B cell (primary cell): Measurements from ENCODE around the gene NPNT. TPM values are rescaled to one million over a fixed set of nuclear protein-coding genes. Genes with fewer than 3 reads are reported as not detected.

Experiments used
- ATAC-seq: fragments of 200-7000 bp; cut with Tn5 transposase; one replicate; pipeline ENCODE4 v1.10.0; 2021; ENCODE audit warnings: low read depth, mild to moderate bottlenecking, moderate number of reproducible peaks, moderate library complexity
- CTCF ChIA-PET: fragments of 350-600 bp; sonication (Branson Sonifier 250); formaldehyde crosslinking; loops from one replicate; lab custom pipeline; 2021; ENCODE audit warnings: antibody characterized with exemption, inconsistent platforms; lab: Charles Lee
- POLR2A ChIA-PET: fragments of 350-600 bp; sonication (Branson Sonifier 250); formaldehyde crosslinking; loops from one replicate; lab custom pipeline; 2021; ENCODE audit warnings: antibody characterized with exemption; lab: Charles Lee
- DNase-seq: peaks from one replicate; pipeline ENCODE4 v3.0.0; 2013
- H2AFZ ChIP-seq: 2 replicates; pipeline ENCODE4 v1.6.1; 2012; ENCODE audit warnings: mild to moderate bottlenecking, low read depth, low read length; ENCODE audit not compliant: insufficient read depth, poor library complexity, severe bottlenecking
- H3K27ac ChIP-seq, 2 donors: 1 replicate in 1 of 2; 2 replicates in 1 of 2; pipeline ENCODE4 v1.5.1; 2012 to 2013; ENCODE audit warnings: low read length in 2 of 2, mild to moderate bottlenecking in 2 of 2, moderate library complexity in 1 of 2
- H3K27me3 ChIP-seq, 4 experiments: fragments of 200-600 bp in 1 of 4; sonication (generic) in 1 of 4; replicated peaks in 1 of 4; 1 replicate in 2 of 4; 2 replicates in 2 of 4; pipeline versions ENCODE4 v1.6.1 to v1.7.0; 2013 to 2016; ENCODE audit warnings: low read length in 3 of 4, mild to moderate bottlenecking in 2 of 4, mixed read lengths in 1 of 4, moderate library complexity in 1 of 4; ENCODE audit not compliant: insufficient read depth in 4 of 4, control insufficient read depth in 3 of 4; ENCODE audit errors: control extremely low read depth in 1 of 4
- H3K36me3 ChIP-seq, 2 experiments: replicated peaks in 1 of 2; 1 replicate in 1 of 2; 2 replicates in 1 of 2; pipeline versions ENCODE4 v1.6.1 to v1.7.1; 2013; ENCODE audit warnings: low read length in 1 of 2; ENCODE audit not compliant: insufficient read depth in 2 of 2, control insufficient read depth in 1 of 2; ENCODE audit errors: control extremely low read depth in 1 of 2, extremely low read depth in 1 of 2
- H3K4me1 ChIP-seq, 2 donors: fragments of 200-600 bp in 1 of 2; sonication (generic) in 1 of 2; 1 replicate in 1 of 2; 2 replicates in 1 of 2; pipeline versions ENCODE4 v1.5.1 to v1.6.1; 2013 to 2017; ENCODE audit warnings: low read length in 2 of 2; ENCODE audit not compliant: control insufficient read depth in 2 of 2, insufficient read depth in 2 of 2
- H3K4me2 ChIP-seq: replicated peaks from 2 replicates; pipeline ENCODE3; 2012; ENCODE audit warnings: mild to moderate bottlenecking, low read depth, low read length; ENCODE audit not compliant: poor library complexity, severe bottlenecking
- H3K4me3 ChIP-seq, 5 experiments: fragments of 200-600 bp in 1 of 5; sonication (generic) in 1 of 5; 1 replicate in 3 of 5; 2 replicates in 2 of 5; pipeline versions ENCODE4 v1.5.1 to v1.7.0; 2011 to 2016; ENCODE audit warnings: low read length in 4 of 5, mild to moderate bottlenecking in 4 of 5, low read depth in 2 of 5, control low read depth in 1 of 5, moderate library complexity in 1 of 5; ENCODE audit not compliant: insufficient read depth in 1 of 5; ENCODE audit errors: control extremely low read depth in 1 of 5, extremely low read depth in 1 of 5
- H3K79me2 ChIP-seq: fragments of 200-600 bp; sonication (generic); one replicate; pipeline ENCODE4 v1.6.0; 2016; ENCODE audit warnings: low read length; ENCODE audit not compliant: control insufficient read depth, insufficient read depth
- H3K9ac ChIP-seq: fragments of 200-600 bp; sonication (generic); 2 replicates; pipeline ENCODE4 v1.6.1; 2017; ENCODE audit warnings: mild to moderate bottlenecking, low read length, moderate library complexity
- H3K9me3 ChIP-seq, 3 donors: one replicate each; pipeline versions ENCODE4 v1.6.1 to v1.7.1; 2013; ENCODE audit warnings: low read length in 2 of 3; ENCODE audit not compliant: control insufficient read depth in 2 of 3, insufficient read depth in 1 of 3; ENCODE audit errors: control extremely low read depth in 1 of 3
- H4K20me1 ChIP-seq: 2 replicates; pipeline ENCODE4 v1.6.0; 2012; ENCODE audit warnings: mild to moderate bottlenecking, low read length; ENCODE audit not compliant: insufficient read depth, control insufficient read depth, poor library complexity, severe bottlenecking
- H3K27ac Mint-ChIP-seq: one replicate; pipeline ENCODE4 v1.8.0; 2021; ENCODE audit warnings: mixed read lengths
- H3K27me3 Mint-ChIP-seq: one replicate; pipeline ENCODE4 v1.8.0; 2021; ENCODE audit warnings: mixed read lengths
- H3K4me1 Mint-ChIP-seq: one replicate; pipeline ENCODE4 v1.8.0; 2021; ENCODE audit warnings: mixed read lengths
- H3K4me3 Mint-ChIP-seq: one replicate; pipeline ENCODE4 v1.8.0; 2021; ENCODE audit warnings: mixed read lengths
- H3K9me3 Mint-ChIP-seq: one replicate; pipeline ENCODE4 v1.8.0; 2022; ENCODE audit warnings: mixed read lengths; ENCODE audit not compliant: insufficient read depth
- EZH2 ChIP-seq: IDR thresholded peaks from 2 replicates; pipeline ENCODE4 v1.6.1; 2012; ENCODE audit warnings: borderline replicate concordance, low read depth, mild to moderate bottlenecking, moderate library complexity, low read length; ENCODE audit not compliant: insufficient read depth, poor library complexity, severe bottlenecking
- WGBS: methylation state at CpG from one replicate; pipeline ENCODE4 v1.1.5; 2013; ENCODE audit warnings: missing lambda C conversion rate; ENCODE audit not compliant: insufficient coverage; 5-methylcytosine and 5-hydroxymethylcytosine counted together
- intact Hi-C: fragments of 100-400 bp; cut with micrococcal nuclease; formaldehyde crosslinking; loops from one replicate; pipeline ENCODE4 v1.10.0; 2022
- polyA plus RNA-seq: library from polyadenylated mRNA; depleted of rRNA; stranded (reverse); fragments of >200 nt; gene quantifications from 2 replicates; pipeline ENCODE4 v1.2.3, GENCODE V29; 2012
- total RNA-seq, 2 donors: library from RNA; stranded (reverse); fragments of 120-200 nt in 1 of 2; gene quantifications; 1 replicate in 1 of 2; 2 replicates in 1 of 2; pipeline versions ENCODE4 v1.2.3 to v1.2.4, GENCODE V29; 2013 to 2022
- TF ChIP-seq, protein P1 (sequence below): fragments of 200-600 bp; IDR thresholded peaks from one replicate; pipeline ENCODE4 v1.8.0; 2022; ENCODE audit warnings: antibody characterized with exemption, mild to moderate bottlenecking

Gene NPNT
- total and polyA plus RNA-seq, 2 donors (not counting 1 experiment from before 2014, with no cell fraction given): not detected

DNA sequence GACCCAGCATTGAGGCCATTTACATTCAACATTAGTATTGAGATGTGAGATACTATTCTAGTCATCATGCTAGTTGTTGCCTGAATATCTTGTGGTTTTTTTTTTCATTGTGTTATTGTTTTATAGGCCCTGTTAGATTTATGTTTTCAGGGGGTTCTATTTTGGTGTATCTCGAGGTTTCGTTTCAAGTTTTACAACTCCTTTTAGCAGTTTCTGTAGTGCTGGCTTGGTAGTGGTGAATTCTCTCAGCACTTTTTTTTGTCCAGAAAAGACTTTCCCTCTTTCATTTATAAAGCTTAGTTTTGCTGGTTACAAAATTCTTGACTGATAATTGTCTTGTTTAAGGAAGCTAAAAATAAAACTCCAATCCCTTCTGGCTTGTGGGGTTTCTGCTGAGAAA is 115.5 kb downstream of the NPNT start:
- no peak overlapping the region for H3K4me3 Mint-ChIP-seq
- TF ChIP-seq, protein P1, sequence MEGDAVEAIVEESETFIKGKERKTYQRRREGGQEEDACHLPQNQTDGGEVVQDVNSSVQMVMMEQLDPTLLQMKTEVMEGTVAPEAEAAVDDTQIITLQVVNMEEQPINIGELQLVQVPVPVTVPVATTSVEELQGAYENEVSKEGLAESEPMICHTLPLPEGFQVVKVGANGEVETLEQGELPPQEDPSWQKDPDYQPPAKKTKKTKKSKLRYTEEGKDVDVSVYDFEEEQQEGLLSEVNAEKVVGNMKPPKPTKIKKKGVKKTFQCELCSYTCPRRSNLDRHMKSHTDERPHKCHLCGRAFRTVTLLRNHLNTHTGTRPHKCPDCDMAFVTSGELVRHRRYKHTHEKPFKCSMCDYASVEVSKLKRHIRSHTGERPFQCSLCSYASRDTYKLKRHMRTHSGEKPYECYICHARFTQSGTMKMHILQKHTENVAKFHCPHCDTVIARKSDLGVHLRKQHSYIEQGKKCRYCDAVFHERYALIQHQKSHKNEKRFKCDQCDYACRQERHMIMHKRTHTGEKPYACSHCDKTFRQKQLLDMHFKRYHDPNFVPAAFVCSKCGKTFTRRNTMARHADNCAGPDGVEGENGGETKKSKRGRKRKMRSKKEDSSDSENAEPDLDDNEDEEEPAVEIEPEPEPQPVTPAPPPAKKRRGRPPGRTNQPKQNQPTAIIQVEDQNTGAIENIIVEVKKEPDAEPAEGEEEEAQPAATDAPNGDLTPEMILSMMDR: no peak
- no peak for TF ChIP-seq EZH2
- peaks cover 18% of the 10 kb centered on the region for H3K9me3 Mint-ChIP-seq
- no peak overlapping the region for H3K9ac ChIP-seq
- no peak overlapping the region for H2AFZ ChIP-seq
- peaks cover 0 to 6% (median 4%) of the 10 kb centered on the region in 3 donors for H3K9me3 ChIP-seq
- WGBS: no CpG with 5 or more reads among the region's 2 CpGs
- intact Hi-C loops: no loop called here
- H3K4me2 ChIP-seq: no peak overlapping the region
- no peaks in the 10 kb centered on the region for H3K36me3 ChIP-seq
- H3K4me3 ChIP-seq: no peak overlapping the region
- no peaks in the 10 kb centered on the region for H3K4me1 ChIP-seq
- ChIA-PET POLR2A (no interaction called here), CTCF (no interaction called here)
- no peak for ATAC-seq
- no peak overlapping the region for H3K27ac ChIP-seq
- no peaks in the 10 kb centered on the region for H4K20me1 ChIP-seq
- no peaks in the 10 kb centered on the region for H3K4me1 Mint-ChIP-seq
- DNase-seq: no peak
- H3K79me2 ChIP-seq: no peaks in the 10 kb centered on the region
- no peaks in the 10 kb centered on the region for H3K27me3 Mint-ChIP-seq
- no peak overlapping the region for H3K27ac Mint-ChIP-seq
- H3K27me3 ChIP-seq: no peaks in the 10 kb centered on the region

DNA sequence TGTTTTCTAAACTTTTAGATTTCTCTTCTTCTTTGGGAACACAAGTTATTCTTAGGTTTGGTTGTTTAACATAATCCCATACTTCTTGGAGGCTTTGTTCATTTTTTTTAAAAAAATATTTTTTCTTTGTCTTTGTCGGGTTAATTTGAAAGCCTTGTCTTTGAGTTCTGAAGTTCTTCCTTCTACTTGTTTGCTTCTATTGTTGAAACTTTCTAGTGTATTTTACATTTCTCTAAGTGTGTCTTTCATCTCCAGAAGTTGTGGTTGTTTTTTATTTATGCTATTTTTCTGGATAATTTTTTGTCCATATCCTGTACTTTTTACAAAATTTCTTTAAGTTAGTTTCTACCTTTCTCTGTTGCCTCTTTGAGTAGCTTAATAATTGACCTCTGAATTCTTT is 116.1 kb downstream of the NPNT start:
- Histone ChIP-seq H3K4me2 (no peak overlapping the region), H3K9me3 (peaks cover 0 to 6% (median 4%) of the 10 kb centered on the region in 3 donors), H3K4me3 (no peak overlapping the region), H4K20me1 (no peaks in the 10 kb centered on the region), H3K27me3 (no peaks in the 10 kb centered on the region), H2AFZ (no peak overlapping the region), H3K36me3 (no peaks in the 10 kb centered on the region), H3K27ac (no peak overlapping the region), H3K4me1 (no peaks in the 10 kb centered on the region), H3K9ac (no peak overlapping the region), H3K79me2 (no peaks in the 10 kb centered on the region)
- Mint-ChIP-seq H3K4me3 (no peak overlapping the region), H3K4me1 (no peaks in the 10 kb centered on the region), H3K9me3 (peaks cover 18% of the 10 kb centered on the region), H3K27ac (no peak overlapping the region), H3K27me3 (no peaks in the 10 kb centered on the region)
- POLR2A ChIA-PET: no interaction called here
- TF ChIP-seq EZH2: no peak
- TF ChIP-seq, protein P1: no peak
- no CpG with 5 or more reads among the region's 1 CpG for WGBS
- ATAC-seq: no peak
- CTCF ChIA-PET: no interaction called here
- no peak for DNase-seq
- intact Hi-C loops: no loop called here
